ENCODE data around the gene DGKZ.

DNA sequence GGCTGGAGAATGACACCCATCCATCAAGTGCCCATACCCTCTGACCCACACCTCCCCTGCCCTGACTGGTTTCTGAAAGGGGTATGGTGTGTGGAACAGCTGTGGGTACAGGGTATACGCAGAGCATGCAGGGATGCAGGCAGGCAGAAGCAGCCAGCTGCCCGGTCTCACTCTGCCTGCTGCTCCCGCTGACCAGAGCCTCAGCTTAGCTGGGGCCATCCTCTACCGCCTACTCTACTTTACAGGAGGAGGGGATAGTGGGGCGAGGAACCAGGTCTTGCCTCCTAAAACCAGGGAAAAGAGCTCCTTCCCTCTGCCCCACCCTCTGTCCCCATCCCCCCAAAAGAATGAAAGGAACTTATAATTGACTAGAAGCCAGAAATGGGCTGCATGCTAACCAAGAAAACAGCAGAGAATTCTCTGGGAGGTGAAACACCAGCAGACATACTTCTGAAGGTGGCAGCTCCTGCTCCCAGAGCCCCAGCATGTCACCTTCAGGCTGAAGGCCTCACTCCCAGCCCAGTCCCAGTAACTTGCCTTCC is 57.3 kb downstream of the DGKZ start:
- no peak for TF ChIP-seq EP300 (IDR thresholded peaks at IDR 0.05)
- TF ChIP-seq, protein P1, sequence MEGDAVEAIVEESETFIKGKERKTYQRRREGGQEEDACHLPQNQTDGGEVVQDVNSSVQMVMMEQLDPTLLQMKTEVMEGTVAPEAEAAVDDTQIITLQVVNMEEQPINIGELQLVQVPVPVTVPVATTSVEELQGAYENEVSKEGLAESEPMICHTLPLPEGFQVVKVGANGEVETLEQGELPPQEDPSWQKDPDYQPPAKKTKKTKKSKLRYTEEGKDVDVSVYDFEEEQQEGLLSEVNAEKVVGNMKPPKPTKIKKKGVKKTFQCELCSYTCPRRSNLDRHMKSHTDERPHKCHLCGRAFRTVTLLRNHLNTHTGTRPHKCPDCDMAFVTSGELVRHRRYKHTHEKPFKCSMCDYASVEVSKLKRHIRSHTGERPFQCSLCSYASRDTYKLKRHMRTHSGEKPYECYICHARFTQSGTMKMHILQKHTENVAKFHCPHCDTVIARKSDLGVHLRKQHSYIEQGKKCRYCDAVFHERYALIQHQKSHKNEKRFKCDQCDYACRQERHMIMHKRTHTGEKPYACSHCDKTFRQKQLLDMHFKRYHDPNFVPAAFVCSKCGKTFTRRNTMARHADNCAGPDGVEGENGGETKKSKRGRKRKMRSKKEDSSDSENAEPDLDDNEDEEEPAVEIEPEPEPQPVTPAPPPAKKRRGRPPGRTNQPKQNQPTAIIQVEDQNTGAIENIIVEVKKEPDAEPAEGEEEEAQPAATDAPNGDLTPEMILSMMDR (IDR thresholded peaks at IDR 0.05) = no peak
